Measurements from ENCODE around the gene KLF1.
A peak's percentile ranks its signal among the peaks of the same experiment; 100 is the strongest.

DNA sequence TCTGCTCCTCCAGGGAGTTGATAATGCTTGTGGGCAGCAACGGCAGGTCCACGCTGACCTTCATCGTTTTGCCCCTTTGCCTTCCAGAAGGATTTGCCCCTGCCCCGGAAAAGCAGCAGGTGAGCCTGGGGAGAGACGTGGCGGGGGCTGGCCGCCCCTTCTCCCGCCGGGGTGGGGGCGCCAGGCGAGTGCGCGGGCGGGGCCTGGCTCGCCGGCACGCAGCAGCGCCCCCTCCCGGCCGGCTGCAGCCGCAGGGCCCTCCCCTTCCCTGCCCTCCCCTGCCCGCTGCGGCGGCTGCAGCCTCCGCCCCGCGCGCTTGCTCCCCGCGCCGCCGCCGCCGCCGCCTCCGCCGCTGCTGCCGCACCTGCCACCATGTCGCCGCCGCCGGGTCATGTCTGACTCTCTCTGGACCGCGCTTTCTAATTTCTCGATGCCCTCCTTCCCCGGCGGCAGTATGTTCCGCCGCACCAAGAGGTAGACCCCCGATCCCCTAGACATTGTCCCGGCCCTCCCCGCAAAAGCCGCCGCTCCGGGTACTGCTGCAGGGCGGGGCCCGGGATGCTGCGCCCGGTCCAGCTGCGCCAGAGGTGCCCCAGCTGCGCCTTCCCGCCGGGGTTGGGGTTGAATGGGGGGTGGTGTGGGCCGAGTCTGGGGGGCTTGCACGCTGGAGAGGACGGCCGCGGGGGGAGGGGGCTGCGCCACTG lies 48.7 kb downstream of the KLF1 start, which contains the start of gene MAST1:
- TF ChIP-seq CTCF (IDR thresholded peaks at IDR 0.05) = peak in 3 of 4 experiments; percentile 31 to 54 (median 41)
- no peak for TF ChIP-seq EP300 (IDR thresholded peaks at IDR 0.05)

All from gastroesophageal sphincter (tissue), 3 donors.